ENCODE measurements around the gene PCDH9.

PCDH9 gene

GRCh38 chr13:67090856-67091255 lies 139.3 kb downstream of the PCDH9 start:
- in situ Hi-C loops (cut with MboI; ENCODE audit: low sequenced_read_pairs) = no loop called here

GRCh38 chr13:67087527-67087926 lies 142.6 kb downstream of the PCDH9 start:
- in situ Hi-C loops (cut with MboI; ENCODE audit: low sequenced_read_pairs) = no loop called here

- in situ Hi-C loops (cut with MboI; ENCODE audit: low sequenced_read_pairs) = no loop called here
Measured at GRCh38 chr13:67086260-67086659, 143.9 kb downstream of the PCDH9 start.

GRCh38 chr13:67084066-67084465 lies 146.1 kb downstream of the PCDH9 start:
- in situ Hi-C loops (cut with MboI; ENCODE audit: low sequenced_read_pairs) = no loop called here

GRCh38 chr13:67083519-67083918 lies 146.6 kb downstream of the PCDH9 start:
- in situ Hi-C loops (cut with MboI; ENCODE audit: low sequenced_read_pairs) = no loop called here

- in situ Hi-C loops (cut with MboI; ENCODE audit: low sequenced_read_pairs) = no loop called here
Measured at GRCh38 chr13:67080351-67080750, 149.8 kb downstream of the PCDH9 start.

GRCh38 chr13:67078062-67078461 lies 152.1 kb downstream of the PCDH9 start:
- in situ Hi-C loops (cut with MboI; ENCODE audit: low sequenced_read_pairs) = no loop called here

- in situ Hi-C loops (cut with MboI; ENCODE audit: low sequenced_read_pairs) = no loop called here
Measured at GRCh38 chr13:67077132-67077531, 153.0 kb downstream of the PCDH9 start.

GRCh38 chr13:67076378-67076777 lies 153.8 kb downstream of the PCDH9 start:
- in situ Hi-C loops (cut with MboI; ENCODE audit: low sequenced_read_pairs) = no loop called here

GRCh38 chr13:67075239-67075638 lies 154.9 kb downstream of the PCDH9 start:
- in situ Hi-C loops (cut with MboI; ENCODE audit: low sequenced_read_pairs) = no loop called here

- in situ Hi-C loops (cut with MboI; ENCODE audit: low sequenced_read_pairs) = no loop called here
Measured at GRCh38 chr13:67071918-67072598, 158.1 kb downstream of the PCDH9 start.

- in situ Hi-C loops (cut with MboI; ENCODE audit: low sequenced_read_pairs) = no loop called here
Measured at GRCh38 chr13:67070306-67070705, 159.8 kb downstream of the PCDH9 start.

GRCh38 chr13:67069117-67069767 lies 160.9 kb downstream of the PCDH9 start:
- in situ Hi-C loops (cut with MboI; ENCODE audit: low sequenced_read_pairs) = no loop called here

- in situ Hi-C loops (cut with MboI; ENCODE audit: low sequenced_read_pairs) = no loop called here
Measured at GRCh38 chr13:67064920-67065319, 165.2 kb downstream of the PCDH9 start.

- in situ Hi-C loops (cut with MboI; ENCODE audit: low sequenced_read_pairs) = no loop called here
Measured at GRCh38 chr13:67063036-67063435, 167.1 kb downstream of the PCDH9 start.

- in situ Hi-C loops (cut with MboI; ENCODE audit: low sequenced_read_pairs) = no loop called here
Measured at GRCh38 chr13:67062160-67062559, 168.0 kb downstream of the PCDH9 start.

GRCh38 chr13:67061750-67062149 lies 168.4 kb downstream of the PCDH9 start:
- in situ Hi-C loops (cut with MboI; ENCODE audit: low sequenced_read_pairs) = no loop called here

- in situ Hi-C loops (cut with MboI; ENCODE audit: low sequenced_read_pairs) = no loop called here
Measured at GRCh38 chr13:67052550-67053490, 177.3 kb downstream of the PCDH9 start.

- in situ Hi-C loops (cut with MboI; ENCODE audit: low sequenced_read_pairs) = no loop called here
Measured at GRCh38 chr13:67049744-67050143, 180.4 kb downstream of the PCDH9 start.

GRCh38 chr13:67048821-67049150 lies 181.3 kb downstream of the PCDH9 start:
- in situ Hi-C loops (cut with MboI; ENCODE audit: low sequenced_read_pairs) = no loop called here

- in situ Hi-C loops (cut with MboI; ENCODE audit: low sequenced_read_pairs) = no loop called here
Measured at GRCh38 chr13:67048084-67048820, 181.9 kb downstream of the PCDH9 start.
